HG03097 (cell line): ENCODE measurements around the gene HPCAL1.

ENCODE experiments used
- ATAC-seq: cut with Tn5 transposase; IDR thresholded peaks from one replicate; pipeline ENCODE4 v1.9.1; 2021; ENCODE audit not compliant: unreplicated experiment, low FRiP score

Gene HPCAL1

DNA sequence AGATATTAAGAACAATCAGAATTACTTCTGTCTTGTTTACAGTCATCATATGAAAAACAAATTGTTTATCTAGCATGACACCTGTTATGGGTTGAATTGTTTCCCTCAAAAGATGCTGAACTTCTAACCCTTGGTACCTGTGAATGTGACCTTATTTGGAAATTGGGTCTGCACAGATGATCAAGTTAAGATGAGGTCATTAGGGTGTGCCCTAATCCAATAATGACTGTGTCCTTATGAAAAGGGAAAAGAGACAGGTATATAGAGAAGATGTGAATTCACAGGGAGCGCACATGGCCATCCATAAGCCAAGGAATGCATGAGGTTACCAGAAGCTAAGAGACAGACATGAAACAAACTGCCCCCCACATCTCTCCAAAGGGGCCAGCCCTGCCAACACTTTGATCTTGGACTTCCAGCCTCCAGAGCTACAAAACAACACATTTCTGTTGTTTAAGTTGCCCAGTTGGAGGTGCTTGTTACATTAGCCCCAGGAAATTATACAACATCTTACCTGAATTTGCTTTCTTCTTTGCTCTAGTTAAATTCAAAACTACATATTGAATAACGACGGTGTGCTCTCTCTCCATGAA lies 2.3 kb upstream of the HPCAL1 start:
- ATAC-seq, result no peak

DNA sequence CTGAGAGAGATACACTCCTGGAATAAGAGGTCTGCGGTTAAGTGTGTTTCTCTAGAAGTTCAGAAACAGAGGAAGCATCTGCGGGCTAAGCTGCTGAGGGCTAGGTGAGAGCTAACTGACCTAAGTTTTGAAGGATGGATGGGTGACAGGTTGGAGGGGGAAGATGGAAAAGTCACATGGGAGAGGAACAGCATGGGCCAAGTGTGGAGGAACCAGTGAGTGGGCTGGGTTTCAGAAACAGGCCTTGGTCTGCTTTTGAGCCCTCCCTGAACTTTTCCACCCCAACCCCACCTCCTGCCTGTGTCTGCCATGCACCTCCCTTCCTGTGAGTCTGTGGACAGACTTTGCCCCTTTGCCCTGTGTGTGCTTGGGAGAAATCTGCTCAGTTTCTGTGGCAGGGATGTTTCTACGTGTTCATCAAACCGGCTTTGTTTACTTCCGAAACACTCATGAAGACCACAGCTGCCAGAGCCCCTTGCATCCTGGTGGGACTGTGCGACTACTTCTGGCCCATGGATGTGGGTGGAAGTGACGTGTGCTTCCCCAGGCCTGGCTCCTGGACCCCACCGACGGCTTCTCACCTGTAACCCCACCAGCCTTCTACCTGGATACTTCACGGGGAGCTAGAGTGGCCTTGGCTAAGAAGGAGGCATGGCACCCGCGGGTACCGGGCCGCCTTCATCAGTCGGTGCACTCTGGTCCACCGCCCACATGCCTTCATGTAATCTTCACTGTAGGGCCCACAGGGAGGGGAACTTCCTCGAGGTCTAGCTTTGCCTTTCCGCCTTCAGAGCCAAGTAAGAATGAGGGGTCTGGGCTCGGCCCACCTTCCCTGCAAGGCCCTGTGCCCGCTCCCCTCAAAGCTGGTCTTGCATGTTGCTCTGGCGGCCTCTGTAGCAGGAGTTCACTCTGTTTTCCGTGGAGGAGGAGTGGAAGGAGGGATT lies 1.4 kb upstream of the HPCAL1 start:
- ATAC-seq, result no peak

DNA sequence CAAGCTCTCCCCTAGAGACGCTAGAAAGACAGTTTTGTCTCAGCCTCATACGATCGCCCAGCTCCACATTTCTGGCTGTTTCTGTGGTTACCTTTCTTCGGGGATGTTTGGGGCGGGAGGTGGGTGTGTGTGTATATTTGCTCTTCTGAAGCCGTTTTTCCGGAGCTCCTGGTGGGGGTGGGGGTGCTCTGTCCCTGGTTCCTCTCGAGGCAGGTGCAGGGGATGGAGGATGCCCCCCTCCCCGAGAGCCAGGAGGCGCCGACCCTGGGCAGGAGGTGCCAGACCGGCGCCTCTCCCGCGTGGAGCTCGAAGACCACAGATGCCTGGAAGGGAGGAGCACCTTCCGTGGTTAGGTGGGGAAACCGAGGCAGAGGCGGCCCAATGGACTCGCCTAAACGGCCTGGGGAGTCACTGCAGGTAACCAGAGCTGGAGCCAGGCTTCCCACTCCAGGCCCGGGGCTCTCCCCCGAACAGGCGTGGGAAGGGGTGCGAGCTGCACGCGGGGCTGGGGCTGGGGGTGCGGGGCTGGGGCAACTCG lies 694 bp upstream of the HPCAL1 start:
- no peak for ATAC-seq

DNA sequence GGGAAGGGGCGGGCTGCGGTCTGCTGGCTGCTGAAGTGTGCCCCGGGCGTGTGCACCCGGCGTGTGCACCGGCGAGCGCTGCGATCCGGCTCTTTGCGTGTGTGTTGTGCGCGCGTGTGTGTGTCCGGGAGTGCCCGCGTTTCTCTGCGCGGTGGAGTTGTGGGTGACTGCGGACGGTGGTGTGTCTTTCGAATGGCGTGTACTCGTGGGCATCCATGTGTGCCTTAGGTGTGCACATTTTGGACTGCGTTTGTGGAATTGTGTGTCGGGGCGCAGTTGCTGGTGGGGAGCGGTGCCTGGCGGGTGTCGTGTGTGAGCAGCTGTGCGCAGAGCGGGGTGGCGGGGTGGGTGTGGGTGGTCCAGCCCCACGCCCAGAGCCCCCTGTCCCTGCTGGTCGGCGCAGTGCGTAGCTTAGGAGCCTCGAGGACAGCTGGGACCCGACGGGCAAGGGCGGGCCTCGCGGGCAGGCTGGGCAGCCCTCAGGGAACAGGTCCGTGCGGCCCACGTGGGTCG lies 533 bp downstream of the HPCAL1 start:
- ATAC-seq, result no peak

DNA sequence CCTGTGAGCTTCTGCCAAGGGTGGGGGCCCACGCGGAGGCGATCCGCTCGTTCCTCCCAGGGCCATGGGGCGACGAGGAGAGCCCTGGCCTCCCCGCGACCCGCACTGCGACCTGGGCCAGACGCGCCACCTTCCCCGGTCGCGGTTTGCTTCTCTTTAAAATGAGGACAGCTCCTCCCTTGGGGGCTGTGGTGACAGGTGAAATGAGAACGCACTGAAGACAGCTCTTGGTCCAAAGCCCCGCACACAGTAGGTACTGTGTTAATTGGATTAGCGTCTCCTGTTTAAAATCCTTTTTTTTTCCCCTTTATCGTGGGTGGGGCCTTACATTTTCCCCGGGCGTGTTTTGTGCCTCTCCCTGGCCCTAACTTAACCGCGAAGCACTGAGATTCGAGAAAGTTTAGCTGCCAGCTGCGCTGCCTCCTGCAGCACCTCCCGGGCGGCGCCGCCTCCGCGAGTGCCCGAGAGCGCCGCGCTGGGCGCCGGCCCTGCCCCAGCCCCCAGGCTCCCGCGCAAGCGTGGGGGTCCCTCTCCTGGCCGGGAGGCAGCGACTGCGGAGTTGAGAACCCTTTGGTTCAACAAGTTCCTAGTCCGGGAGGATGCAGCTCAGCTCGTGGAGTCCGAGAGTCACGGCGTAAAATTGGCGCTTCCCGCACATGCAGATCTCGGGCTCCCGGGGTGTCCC lies 1.1 kb downstream of the HPCAL1 start:
- ATAC-seq, result no peak

DNA sequence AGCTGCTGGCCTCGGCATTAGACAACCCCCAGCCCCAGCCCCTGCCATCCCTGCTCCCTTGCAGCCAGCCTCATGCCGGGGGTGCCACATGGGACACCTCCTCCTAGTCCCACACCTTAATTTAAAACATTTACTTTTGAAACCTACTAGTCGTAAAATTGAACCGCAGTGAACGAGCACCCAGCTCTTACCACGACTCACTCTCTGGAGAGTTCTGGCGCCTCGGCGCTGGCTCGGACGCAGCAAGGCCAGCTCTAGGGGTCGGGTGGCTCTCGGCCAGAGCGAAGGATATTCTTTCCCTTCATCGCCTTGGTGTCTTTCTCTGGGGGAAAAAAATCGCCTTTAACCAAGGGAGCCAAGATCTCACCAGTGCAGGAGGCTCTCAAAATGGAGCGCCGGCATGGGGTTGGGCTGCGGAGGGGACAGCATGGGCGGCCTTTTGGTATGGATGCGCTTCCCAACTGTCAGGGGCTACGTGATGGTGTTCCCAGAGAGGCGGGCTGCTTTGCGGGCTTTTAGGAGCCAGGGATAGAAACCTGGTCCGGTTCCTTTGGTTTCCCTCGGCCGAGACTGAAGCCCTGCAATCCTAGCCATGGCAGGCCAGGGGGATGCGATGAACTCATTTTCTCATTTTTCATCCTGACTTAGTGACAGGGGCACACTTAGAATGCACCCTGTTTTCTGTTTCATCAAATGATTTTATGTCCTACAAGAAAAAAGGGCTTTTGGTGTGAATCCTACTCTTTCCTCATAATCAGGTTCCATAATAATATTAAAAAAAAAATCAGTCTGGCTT lies 2.0 kb downstream of the HPCAL1 start:
- ATAC-seq, result no peak

DNA sequence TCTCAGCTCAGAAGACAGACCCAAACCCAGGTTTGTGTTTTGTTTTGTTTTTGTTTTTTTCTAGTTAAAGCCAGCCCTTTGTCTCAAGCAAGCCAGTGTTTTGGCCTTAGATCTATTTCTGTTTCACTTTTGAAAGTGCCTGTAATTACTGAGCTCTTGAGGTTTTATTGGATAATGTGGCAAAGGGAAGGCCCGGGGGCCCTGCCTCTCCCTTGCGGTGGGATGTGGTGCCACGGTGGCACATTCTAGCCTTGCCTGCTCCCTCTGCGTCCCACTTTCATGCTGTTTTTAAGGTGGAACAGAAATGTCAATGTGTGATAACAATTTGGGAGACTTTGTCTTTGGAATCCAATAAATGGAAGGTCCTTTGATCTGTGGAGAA lies 2.5 kb downstream of the HPCAL1 start:
- no peak for ATAC-seq

- no peak for ATAC-seq
Observed at GRCh38 chr2:10305715-10306114, 3.0 kb downstream of the HPCAL1 start.

DNA sequence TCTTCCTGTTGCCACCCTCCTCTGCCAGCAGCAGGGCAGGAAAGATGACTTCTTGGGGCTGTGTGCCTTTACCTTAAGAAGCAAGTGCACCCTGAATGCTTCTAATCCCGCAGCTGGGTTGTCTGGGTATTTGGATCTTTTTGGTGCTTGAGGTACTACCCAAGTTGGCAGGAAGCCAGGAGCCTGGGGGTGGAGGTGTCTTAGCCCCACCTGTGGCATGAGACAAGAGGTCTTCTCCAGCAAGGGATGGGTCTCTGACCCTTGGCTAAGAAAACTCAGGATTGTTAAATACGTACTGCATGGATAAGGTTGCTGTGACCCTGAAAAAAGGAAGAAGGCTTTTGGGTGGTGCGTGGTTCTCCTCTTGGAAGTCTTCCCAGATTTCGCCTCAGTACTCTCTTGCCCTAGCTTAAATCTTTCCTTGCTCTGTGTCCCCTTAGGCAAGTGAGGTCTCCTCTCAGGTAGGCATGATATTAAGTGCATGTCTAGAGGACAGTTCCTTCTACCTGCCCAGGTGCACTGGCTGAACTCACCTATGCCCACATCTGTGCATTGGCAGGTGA lies 4.3 kb downstream of the HPCAL1 start:
- no peak for ATAC-seq

- no peak for ATAC-seq
Observed at GRCh38 chr2:10307561-10308156, 5.0 kb downstream of the HPCAL1 start.

DNA sequence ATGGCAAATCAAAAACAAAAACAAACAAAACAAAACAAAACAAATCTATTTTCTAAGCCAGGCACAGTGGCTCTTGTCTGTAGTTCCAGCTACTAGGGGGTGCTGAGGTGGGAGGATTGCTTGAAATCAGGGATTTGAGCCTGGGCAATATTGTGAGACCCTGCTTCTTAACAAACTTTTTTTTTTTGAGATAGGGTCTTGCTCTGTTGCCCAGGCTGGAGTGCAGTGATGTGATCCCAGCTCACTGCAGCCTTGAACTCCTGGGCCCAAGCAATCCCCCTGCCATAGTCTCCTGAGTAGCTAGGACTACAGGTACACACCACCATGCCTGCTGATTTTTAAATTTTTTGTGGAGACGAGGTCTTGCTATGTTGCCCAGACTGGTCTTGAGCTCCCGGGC lies 6.2 kb downstream of the HPCAL1 start:
- no peak for ATAC-seq

GRCh38 chr2:10309286-10309685 lies 6.6 kb downstream of the HPCAL1 start:
- ATAC-seq, result no peak

- no peak for ATAC-seq
Observed at GRCh38 chr2:10310309-10310888, 7.7 kb downstream of the HPCAL1 start.

DNA sequence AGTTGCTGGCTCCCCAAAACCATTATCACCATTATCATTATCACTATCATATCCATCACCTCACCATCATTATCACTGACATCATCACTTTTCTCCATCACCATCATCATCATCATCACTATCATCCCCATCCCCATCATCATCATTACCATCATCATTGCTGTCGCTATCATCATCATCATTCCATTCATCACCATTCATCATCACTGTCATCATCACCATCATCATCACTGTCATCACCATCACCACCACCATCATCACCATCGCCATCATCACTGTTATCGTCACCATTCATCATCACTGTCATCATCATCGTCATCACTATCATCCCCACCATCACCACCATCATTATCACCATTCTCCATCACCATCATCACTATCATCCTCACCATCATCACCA lies 9.0 kb downstream of the HPCAL1 start:
- no peak for ATAC-seq

DNA sequence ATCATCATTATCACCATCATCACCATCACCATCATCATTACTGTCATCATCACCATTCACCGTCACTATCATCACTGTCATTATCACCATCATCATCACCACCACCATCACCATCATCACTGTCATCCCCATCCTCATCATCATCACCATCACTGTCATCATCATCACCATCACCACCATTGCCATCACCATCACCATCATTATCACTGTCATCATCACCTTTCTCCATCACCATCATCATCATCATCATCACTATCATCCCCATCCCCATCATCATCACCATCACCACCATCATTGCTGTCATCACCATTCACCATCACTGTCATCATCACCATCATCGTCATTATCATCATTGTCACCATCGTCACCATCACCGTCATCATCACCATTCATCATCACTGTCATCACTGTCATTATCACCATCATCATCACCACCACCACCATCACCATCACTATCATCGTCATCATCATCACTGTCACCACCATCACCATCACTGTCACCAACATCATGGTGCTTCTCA lies 9.8 kb downstream of the HPCAL1 start:
- ATAC-seq, result no peak

DNA sequence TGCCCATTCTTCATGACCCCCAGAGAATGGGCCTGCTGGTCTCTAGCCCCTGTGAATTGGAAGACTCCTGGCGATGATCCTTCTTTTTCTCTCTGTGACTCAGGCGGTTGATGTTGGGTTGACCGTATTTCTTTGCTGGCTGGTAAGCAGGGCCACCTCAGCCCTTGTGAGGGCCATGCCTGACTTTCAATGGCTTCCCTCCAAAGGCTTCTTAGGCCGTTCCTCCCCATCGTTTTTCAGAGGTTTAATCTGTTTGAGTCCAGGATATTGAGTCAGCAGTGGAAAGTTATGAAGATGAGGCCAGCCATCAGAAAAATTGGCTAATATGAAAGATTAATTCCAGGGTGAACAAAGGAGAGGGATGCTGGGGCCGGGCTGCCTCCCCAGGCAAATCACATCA lies 13.6 kb downstream of the HPCAL1 start:
- no peak for ATAC-seq

DNA sequence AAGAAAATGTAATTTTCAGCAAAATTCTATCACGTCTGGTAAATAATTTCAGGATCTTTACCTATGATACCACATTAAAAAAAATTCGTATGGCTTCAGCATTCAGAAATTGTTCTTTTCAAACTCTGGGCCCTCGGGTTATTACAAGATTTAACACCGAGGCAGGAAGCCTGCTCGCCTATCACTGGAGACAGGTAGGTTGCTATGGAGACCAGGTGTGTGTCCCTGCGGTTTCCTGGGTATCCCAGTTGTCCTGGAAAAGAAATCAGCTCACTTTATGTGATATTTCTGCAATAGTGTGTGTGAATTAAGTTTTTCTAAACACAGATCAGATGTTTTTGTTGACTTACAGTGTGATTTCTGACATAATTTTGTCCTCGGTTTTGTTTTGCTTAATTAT lies 14.2 kb downstream of the HPCAL1 start:
- no peak for ATAC-seq

GRCh38 chr2:10317646-10318045 lies 14.9 kb downstream of the HPCAL1 start:
- no peak for ATAC-seq

DNA sequence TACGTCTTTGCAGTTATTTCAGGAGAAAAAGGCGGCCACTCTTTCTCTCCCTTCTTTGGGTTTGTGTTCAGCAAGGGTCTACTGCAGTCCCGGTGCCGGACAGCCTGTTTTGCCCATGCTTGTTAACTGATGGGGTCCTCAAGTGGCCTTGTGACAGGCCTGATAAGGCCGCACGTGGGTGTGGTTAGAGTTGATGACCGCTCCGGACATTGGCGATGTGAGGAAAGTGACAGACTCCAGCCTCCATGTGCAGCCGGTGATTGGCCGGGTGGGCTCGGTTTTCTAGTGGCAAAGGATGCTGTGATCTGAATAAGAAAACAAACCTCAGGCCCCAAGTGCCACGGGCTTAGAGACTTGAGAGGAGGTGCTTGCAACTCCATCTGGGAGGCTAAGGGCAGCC lies 15.6 kb downstream of the HPCAL1 start:
- ATAC-seq, result no peak
